Superior temporal gyrus (tissue), 1 donor: ENCODE data around the gene SIAH3.

Experiments used
- DNase-seq: peaks from one replicate; pipeline ENCODE4 v3.0.0-alpha.2; 2016; ENCODE audit errors: extremely low spot score

SIAH3 gene

GRCh38 chr13:45742985-45743384 is 108.6 kb downstream of the SIAH3 start:
- no peak for DNase-seq

- no peak for DNase-seq
Observed at GRCh38 chr13:45737571-45738017, 114.0 kb downstream of the SIAH3 start.

- DNase-seq: peak; percentile 17
Observed at GRCh38 chr13:45733361-45733760, 118.2 kb downstream of the SIAH3 start.

- DNase-seq: no peak
Observed at GRCh38 chr13:45732916-45733315, 118.6 kb downstream of the SIAH3 start.

- DNase-seq: no peak
Observed at GRCh38 chr13:45731455-45731854, 120.1 kb downstream of the SIAH3 start.

GRCh38 chr13:45728759-45729158 is 122.8 kb downstream of the SIAH3 start:
- no peak for DNase-seq
